ENCODE results near the gene SP8.

Gene SP8

DNA sequence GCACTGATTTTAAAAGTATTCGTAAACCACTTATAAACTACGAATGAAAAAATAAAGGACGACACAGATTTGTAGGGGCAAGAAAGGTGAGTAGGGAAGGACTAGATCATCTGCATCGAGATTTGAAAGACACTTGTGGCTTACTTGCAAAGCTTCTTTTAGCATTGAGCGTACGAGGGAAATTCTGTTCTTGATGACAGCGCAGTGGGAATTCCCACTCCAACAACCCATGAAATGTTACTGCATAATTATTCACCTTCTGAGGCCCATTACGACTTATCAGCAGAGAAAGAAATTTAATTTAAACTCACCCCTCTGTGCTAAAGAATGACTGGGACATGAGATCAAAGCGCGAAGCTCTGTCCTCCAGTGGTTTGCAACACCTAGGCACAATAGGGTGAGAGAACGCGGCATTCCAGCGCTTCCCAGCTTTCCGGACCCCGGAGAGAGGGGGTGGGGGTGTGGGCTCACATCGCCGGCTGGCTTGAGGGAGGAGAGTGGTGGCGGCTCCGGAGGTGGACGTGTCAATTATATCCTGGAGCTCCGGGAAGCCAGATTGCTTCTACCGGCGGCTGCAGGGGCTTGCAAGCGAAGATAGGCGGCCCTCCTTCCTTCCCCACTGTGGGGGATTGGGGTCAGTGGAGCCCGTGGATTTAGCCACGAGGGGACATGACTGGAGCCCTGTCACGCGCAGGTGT, 10.3 kb downstream of the SP8 start:
- peaks cover 67% of the 10 kb centered on the region for H3K27me3 ChIP-seq (ENCODE audit: insufficient read depth, low read depth, severe bottlenecking)
- TF ChIP-seq, protein P1, sequence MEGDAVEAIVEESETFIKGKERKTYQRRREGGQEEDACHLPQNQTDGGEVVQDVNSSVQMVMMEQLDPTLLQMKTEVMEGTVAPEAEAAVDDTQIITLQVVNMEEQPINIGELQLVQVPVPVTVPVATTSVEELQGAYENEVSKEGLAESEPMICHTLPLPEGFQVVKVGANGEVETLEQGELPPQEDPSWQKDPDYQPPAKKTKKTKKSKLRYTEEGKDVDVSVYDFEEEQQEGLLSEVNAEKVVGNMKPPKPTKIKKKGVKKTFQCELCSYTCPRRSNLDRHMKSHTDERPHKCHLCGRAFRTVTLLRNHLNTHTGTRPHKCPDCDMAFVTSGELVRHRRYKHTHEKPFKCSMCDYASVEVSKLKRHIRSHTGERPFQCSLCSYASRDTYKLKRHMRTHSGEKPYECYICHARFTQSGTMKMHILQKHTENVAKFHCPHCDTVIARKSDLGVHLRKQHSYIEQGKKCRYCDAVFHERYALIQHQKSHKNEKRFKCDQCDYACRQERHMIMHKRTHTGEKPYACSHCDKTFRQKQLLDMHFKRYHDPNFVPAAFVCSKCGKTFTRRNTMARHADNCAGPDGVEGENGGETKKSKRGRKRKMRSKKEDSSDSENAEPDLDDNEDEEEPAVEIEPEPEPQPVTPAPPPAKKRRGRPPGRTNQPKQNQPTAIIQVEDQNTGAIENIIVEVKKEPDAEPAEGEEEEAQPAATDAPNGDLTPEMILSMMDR (IDR thresholded peaks at IDR 0.05; ENCODE audit: low read depth, low read length), result no peak
- H3K4me3 ChIP-seq (ENCODE audit: low read depth, low read length), result no peak overlapping the region
- H3K27ac ChIP-seq, result no peak overlapping the region
- H3K9me3 ChIP-seq (ENCODE audit: severe bottlenecking), result no peaks in the 10 kb centered on the region
- no peak for DNase-seq
- H3K36me3 ChIP-seq, result no peaks in the 10 kb centered on the region

DNA sequence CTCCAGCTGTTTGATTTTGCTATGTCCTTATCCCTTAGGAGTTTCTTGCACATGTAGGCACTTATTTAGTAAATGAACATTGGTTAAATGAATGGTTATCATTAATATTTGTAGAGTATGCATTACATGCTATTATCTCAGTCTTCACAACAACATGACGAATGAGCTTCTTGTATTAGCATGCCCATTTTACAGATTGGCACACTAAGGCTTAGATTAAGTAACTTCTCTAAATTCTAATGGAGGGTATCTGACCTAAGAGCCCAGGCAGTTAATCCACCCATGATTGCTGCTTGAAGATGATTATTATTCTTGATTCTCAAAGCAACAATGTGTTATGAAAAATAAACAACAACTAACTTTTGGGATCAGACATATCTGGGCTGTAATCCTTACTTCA, 32.7 kb downstream of the SP8 start:
- TF ChIP-seq, protein P1 (IDR thresholded peaks at IDR 0.05; ENCODE audit: low read depth, low read length), result no peak
- Histone ChIP-seq H3K9me3 (ENCODE audit: severe bottlenecking) (no peaks in the 10 kb centered on the region), H3K27me3 (ENCODE audit: insufficient read depth, low read depth, severe bottlenecking) (no peaks in the 10 kb centered on the region), H3K27ac (no peak overlapping the region), H3K4me3 (ENCODE audit: low read depth, low read length) (no peak overlapping the region), H3K36me3 (no peaks in the 10 kb centered on the region)
- no peak for DNase-seq

DNA sequence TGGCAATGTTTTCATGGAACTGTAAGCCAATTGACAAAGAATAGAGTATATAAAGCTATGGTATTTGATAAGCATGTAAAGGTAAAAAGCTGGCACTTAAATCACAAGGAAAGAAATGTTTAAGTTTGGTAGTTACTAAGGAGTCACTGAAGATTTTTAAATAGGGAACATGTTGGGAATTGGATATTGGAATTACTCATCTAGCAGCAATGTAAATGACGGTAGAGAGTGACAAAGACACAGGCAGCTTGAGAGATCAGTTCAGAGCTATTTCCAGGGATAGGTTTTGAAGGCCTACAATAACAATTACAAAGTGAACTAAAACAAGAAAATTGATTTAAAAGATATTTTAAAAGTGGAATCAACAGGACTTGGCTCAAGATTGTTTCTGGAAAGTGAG, 36.8 kb downstream of the SP8 start:
- no peak overlapping the region for H3K27ac ChIP-seq
- no peaks in the 10 kb centered on the region for H3K36me3 ChIP-seq
- no peaks in the 10 kb centered on the region for H3K27me3 ChIP-seq (ENCODE audit: insufficient read depth, low read depth, severe bottlenecking)
- no peak overlapping the region for H3K4me3 ChIP-seq (ENCODE audit: low read depth, low read length)
- no peak for DNase-seq
- no peaks in the 10 kb centered on the region for H3K9me3 ChIP-seq (ENCODE audit: severe bottlenecking)
- TF ChIP-seq, protein P1 (IDR thresholded peaks at IDR 0.05; ENCODE audit: low read depth, low read length), result no peak

DNA sequence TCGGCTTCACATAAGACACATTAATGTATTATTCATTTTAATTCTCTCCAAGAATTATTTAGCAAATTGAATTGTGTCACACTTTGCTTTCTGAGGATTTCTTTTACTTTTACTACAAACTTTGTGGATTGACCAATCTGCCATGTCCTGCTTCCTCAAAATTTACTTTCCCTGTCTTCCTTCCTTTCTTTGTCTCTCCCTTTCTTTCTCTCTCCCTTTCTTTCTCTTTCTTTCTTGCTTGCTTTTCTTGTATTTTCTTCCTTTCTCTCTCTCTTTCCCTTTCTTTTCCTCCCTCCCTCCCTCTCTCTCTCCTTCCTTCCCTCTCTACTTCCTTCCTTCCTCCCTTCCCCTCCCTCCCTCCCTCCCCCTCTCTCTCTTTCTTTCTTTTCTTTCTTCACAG, 37.8 kb downstream of the SP8 start:
- Histone ChIP-seq H3K9me3 (ENCODE audit: severe bottlenecking) (no peaks in the 10 kb centered on the region), H3K4me3 (ENCODE audit: low read depth, low read length) (no peak overlapping the region), H3K36me3 (no peaks in the 10 kb centered on the region), H3K27me3 (ENCODE audit: insufficient read depth, low read depth, severe bottlenecking) (no peaks in the 10 kb centered on the region), H3K27ac (no peak overlapping the region)
- DNase-seq, result no peak
- TF ChIP-seq, protein P1 (IDR thresholded peaks at IDR 0.05; ENCODE audit: low read depth, low read length), result no peak

DNA sequence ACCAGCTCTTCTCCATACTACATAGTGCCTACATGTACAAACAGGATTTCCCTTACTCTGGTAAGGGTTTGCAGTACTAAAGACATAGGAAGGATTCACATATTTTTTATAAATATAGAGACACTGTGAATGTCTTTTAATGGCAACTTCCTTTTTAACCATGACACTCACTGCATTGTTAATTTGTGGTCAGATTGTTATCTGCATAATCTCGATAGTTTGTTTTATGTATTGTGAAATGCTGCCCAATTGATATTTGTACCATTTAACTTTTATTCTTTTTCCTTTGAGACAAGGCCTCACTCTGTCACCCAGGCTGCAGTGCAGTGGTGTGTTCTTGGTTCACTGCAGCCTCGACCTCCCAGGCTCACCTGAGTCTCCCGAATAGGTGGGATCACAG, 39.7 kb downstream of the SP8 start:
- TF ChIP-seq, protein P1 (IDR thresholded peaks at IDR 0.05; ENCODE audit: low read depth, low read length), result no peak
- Histone ChIP-seq H3K36me3 (no peaks in the 10 kb centered on the region), H3K27me3 (ENCODE audit: insufficient read depth, low read depth, severe bottlenecking) (no peaks in the 10 kb centered on the region), H3K27ac (no peak overlapping the region), H3K9me3 (ENCODE audit: severe bottlenecking) (no peaks in the 10 kb centered on the region), H3K4me3 (ENCODE audit: low read depth, low read length) (no peak overlapping the region)
- DNase-seq, result no peak

DNA sequence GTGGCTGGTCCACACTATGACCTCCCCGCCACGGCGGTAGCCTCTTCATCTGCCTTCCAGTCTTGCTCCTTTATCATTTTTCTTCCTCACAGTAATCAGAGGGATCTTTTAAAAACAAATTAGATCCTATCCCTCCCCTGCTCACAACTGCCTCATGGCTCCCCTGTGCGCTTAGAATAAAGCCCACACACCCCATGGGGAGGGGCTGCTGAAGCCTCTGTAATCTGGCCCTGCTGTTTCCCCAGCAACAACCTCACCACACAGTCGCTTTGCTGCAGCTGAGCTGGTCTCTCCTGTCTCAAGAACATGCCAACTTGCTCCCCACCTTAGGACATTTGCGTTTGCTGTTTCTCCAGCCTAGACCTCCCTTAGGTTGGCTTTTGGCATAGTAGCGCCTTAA, 41.0 kb downstream of the SP8 start:
- Histone ChIP-seq H3K27ac (no peak overlapping the region), H3K36me3 (no peaks in the 10 kb centered on the region), H3K27me3 (ENCODE audit: insufficient read depth, low read depth, severe bottlenecking) (no peaks in the 10 kb centered on the region), H3K9me3 (ENCODE audit: severe bottlenecking) (no peaks in the 10 kb centered on the region), H3K4me3 (ENCODE audit: low read depth, low read length) (no peak overlapping the region)
- TF ChIP-seq, protein P1 (IDR thresholded peaks at IDR 0.05; ENCODE audit: low read depth, low read length), result no peak
- peak; percentile 20 for DNase-seq
